ENCODE measurements around the gene MMP28. TPM values are rescaled to one million over a fixed set of nuclear protein-coding genes. Genes with fewer than 3 reads are reported as not detected.

The MMP28 gene
- total RNA-seq: 42.0 and 61.6 TPM in 2 replicates

GRCh38 chr17:35795007-35795870 is at the start of gene MMP28:
Gene MMP28, minus strand, starts transcription at chr17:35795641. Its CDS starts 264 bp downstream, at chr17:35795377.

GRCh38 chr17:35808962-35809854 is 13.8 kb upstream of the MMP28 start, which contains the start of gene TAF15:
Gene TAF15, plus strand, starts transcription at chr17:35809484. Its CDS starts 86 bp downstream, at chr17:35809570.

GRCh38 chr17:35760587-35760986 is 34.9 kb downstream of the MMP28 start, which contains the start of gene C17orf50:
Gene C17orf50, plus strand, starts transcription at chr17:35760887. Its CDS starts 55 bp downstream, at chr17:35760942.

GRCh38 chr17:35752945-35753764 is 42.3 kb downstream of the MMP28 start, which contains the start of gene GAS2L2:
Gene GAS2L2, minus strand, starts transcription at chr17:35753239. Its CDS starts 389 bp downstream, at chr17:35752850.

GRCh38 chr17:35731239-35731916 is 64.1 kb downstream of the MMP28 start, which contains the start of gene RASL10B:
Gene RASL10B, plus strand, starts transcription at chr17:35731639. Its CDS starts 3,546 bp downstream, at chr17:35735185.

Other genes starting within 250 kb of the MMP28 start
- not detected in 2 replicates for gene SLFN14, start 234.8 kb downstream of the MMP28 start, total RNA-seq
- gene PEX12, start 217.1 kb downstream of the MMP28 start, total RNA-seq: 2.5 and 4.2 TPM in 2 replicates
- gene AP2B1, start 208.3 kb downstream of the MMP28 start, total RNA-seq: 83.3 and 116 TPM in 2 replicates
- gene RASL10B, start 64.0 kb downstream of the MMP28 start, total RNA-seq: 0.11 TPM in 1 of 2 replicates, not detected in the other
- not detected in 2 replicates for gene GAS2L2, start 42.4 kb downstream of the MMP28 start, total RNA-seq
- gene C17orf50, start 34.8 kb downstream of the MMP28 start, total RNA-seq: not detected in 2 replicates
- 15.1 and 23.7 TPM in 2 replicates for gene TAF15, start 13.8 kb upstream of the MMP28 start, total RNA-seq
- gene HEATR9, start 73.2 kb upstream of the MMP28 start, total RNA-seq: not detected in 2 replicates
- 0.16 TPM in 1 of 2 replicates, not detected in the other for gene CCL5, start 84.7 kb upstream of the MMP28 start, total RNA-seq
- gene RDM1, start 135.1 kb upstream of the MMP28 start, total RNA-seq: 0.23 and 1.0 TPM in 2 replicates
- gene LYZL6, start 148.1 kb upstream of the MMP28 start, total RNA-seq: not detected in 2 replicates
- gene CCL16, start 185.9 kb upstream of the MMP28 start, total RNA-seq: not detected in 2 replicates
- gene CCL14, start 191.1 kb upstream of the MMP28 start, total RNA-seq: not detected in 2 replicates
- gene CCL15, start 205.9 kb upstream of the MMP28 start, total RNA-seq: not detected in 2 replicates
- not detected in 2 replicates for gene CCL23, start 222.3 kb upstream of the MMP28 start, total RNA-seq